Mesenchymal stem cell (in vitro differentiated cells and primary cell): ENCODE results near the gene HS6ST2.

Source experiments
- DNase-seq: peaks from one replicate; pipeline ENCODE4 v3.0.0-alpha.2; 2013
- H2AFZ ChIP-seq: one replicate; pipeline ENCODE4 v1.6.1; 2013; ENCODE audit warnings: low read depth, mild to moderate bottlenecking, control low read depth, inconsistent platforms, low read length, moderate library complexity
- H2AK5ac ChIP-seq: 2 replicates; pipeline ENCODE4 v1.6.1; 2013; ENCODE audit warnings: low read length, moderate library complexity, mild to moderate bottlenecking, inconsistent platforms; ENCODE audit not compliant: severe bottlenecking
- H2BK120ac ChIP-seq: one replicate; pipeline ENCODE4 v1.6.1; 2013; ENCODE audit warnings: low read depth, mild to moderate bottlenecking, inconsistent platforms, low read length, moderate library complexity
- H2BK12ac ChIP-seq, 2 experiments: one replicate each; pipeline ENCODE4 v1.6.1; 2013; ENCODE audit warnings: inconsistent platforms in 2 of 2, low read length in 2 of 2, mild to moderate bottlenecking in 2 of 2, moderate library complexity in 2 of 2, control low read depth in 1 of 2
- H2BK15ac ChIP-seq: one replicate; pipeline ENCODE4 v1.6.1; 2013; ENCODE audit warnings: mild to moderate bottlenecking, low read depth, inconsistent platforms; ENCODE audit not compliant: poor library complexity, severe bottlenecking
- H2BK5ac ChIP-seq: 2 replicates; pipeline ENCODE4 v1.6.1; 2013; ENCODE audit warnings: low read depth, mild to moderate bottlenecking, low read length, control low read depth, inconsistent platforms; ENCODE audit not compliant: poor library complexity, severe bottlenecking
- H3K14ac ChIP-seq, 2 experiments: one replicate each; pipeline ENCODE4 v1.6.1; 2013; ENCODE audit warnings: inconsistent platforms in 2 of 2, low read length in 2 of 2, control low read depth in 1 of 2, mild to moderate bottlenecking in 1 of 2, moderate library complexity in 1 of 2
- H3K18ac ChIP-seq, 2 experiments: one replicate each; pipeline ENCODE4 v1.6.1; 2013; ENCODE audit warnings: inconsistent platforms in 2 of 2, low read length in 2 of 2, control low read depth in 1 of 2, low read depth in 1 of 2, mild to moderate bottlenecking in 1 of 2
- H3K23ac ChIP-seq, 2 experiments: one replicate each; pipeline ENCODE4 v1.6.1; 2013; ENCODE audit warnings: inconsistent platforms in 2 of 2, low read length in 2 of 2, mild to moderate bottlenecking in 2 of 2, moderate library complexity in 2 of 2, control low read depth in 1 of 2
- H3K27ac ChIP-seq: 2 replicates; pipeline ENCODE4 v1.5.1; 2013; ENCODE audit warnings: mild to moderate bottlenecking, moderate library complexity, low read length, control low read depth, inconsistent platforms; ENCODE audit not compliant: poor library complexity, severe bottlenecking
- H3K27me3 ChIP-seq, 2 experiments: 2 replicates each; pipeline versions ENCODE4 v1.6.1 to v1.7.0; 2013; ENCODE audit warnings: low read length in 2 of 2, mild to moderate bottlenecking in 2 of 2, moderate library complexity in 2 of 2, control low read depth in 1 of 2, inconsistent platforms in 1 of 2; ENCODE audit not compliant: control insufficient read depth in 1 of 2, insufficient read depth in 1 of 2
- H3K36me3 ChIP-seq, 2 experiments: 2 replicates each; pipeline versions ENCODE4 v1.6.1 to v1.7.0; 2013; ENCODE audit warnings: low read length in 2 of 2, control low read depth in 1 of 2, inconsistent platforms in 1 of 2, low read depth in 1 of 2, mild to moderate bottlenecking in 1 of 2; ENCODE audit not compliant: insufficient read depth in 2 of 2, control insufficient read depth in 1 of 2
- H3K4ac ChIP-seq, 2 experiments: one replicate each; pipeline ENCODE4 v1.6.1; 2013; ENCODE audit warnings: inconsistent platforms in 2 of 2, low read length in 2 of 2, mild to moderate bottlenecking in 2 of 2, moderate library complexity in 2 of 2, control low read depth in 1 of 2, low read depth in 1 of 2
- H3K4me1 ChIP-seq: 2 replicates; pipeline ENCODE4 v1.6.1; 2013; ENCODE audit warnings: low read depth, low read length, control low read depth; ENCODE audit not compliant: control insufficient read depth, insufficient read depth
- H3K4me2 ChIP-seq: 2 replicates; pipeline ENCODE4 v1.6.1; 2013; ENCODE audit warnings: low read length, mild to moderate bottlenecking, inconsistent platforms; ENCODE audit not compliant: poor library complexity, severe bottlenecking
- H3K4me3 ChIP-seq, 2 experiments: 2 replicates each; pipeline versions ENCODE4 v1.5.1 to v1.7.0; 2013; ENCODE audit warnings: low read length in 2 of 2, mild to moderate bottlenecking in 2 of 2, control low read depth in 1 of 2, low read depth in 1 of 2; ENCODE audit not compliant: insufficient read depth in 1 of 2
- H3K79me1 ChIP-seq: replicated peaks from 2 replicates; pipeline ENCODE4 v1.6.1; 2013; ENCODE audit warnings: mild to moderate bottlenecking, control low read depth, low read length, inconsistent platforms; ENCODE audit not compliant: poor library complexity, severe bottlenecking
- H3K9ac ChIP-seq: 2 replicates; pipeline ENCODE4 v1.7.0; 2013; ENCODE audit warnings: mild to moderate bottlenecking, low read length, moderate library complexity
- H3K9me3 ChIP-seq: 2 replicates; pipeline ENCODE4 v1.7.0; 2013; ENCODE audit warnings: mild to moderate bottlenecking, low read length; ENCODE audit not compliant: control insufficient read depth
- H4K8ac ChIP-seq: one replicate; pipeline ENCODE4 v1.6.1; 2013; ENCODE audit warnings: inconsistent platforms, mild to moderate bottlenecking, low read length, moderate library complexity
- H4K91ac ChIP-seq: one replicate; pipeline ENCODE4 v1.6.1; 2013; ENCODE audit warnings: mild to moderate bottlenecking, low read length, inconsistent platforms
- WGBS: methylation state at CpG from one replicate; pipeline ENCODE4 v1.1.7; 2013; ENCODE audit warnings: mixed read lengths; 5-methylcytosine and 5-hydroxymethylcytosine counted together

The HS6ST2 gene

DNA sequence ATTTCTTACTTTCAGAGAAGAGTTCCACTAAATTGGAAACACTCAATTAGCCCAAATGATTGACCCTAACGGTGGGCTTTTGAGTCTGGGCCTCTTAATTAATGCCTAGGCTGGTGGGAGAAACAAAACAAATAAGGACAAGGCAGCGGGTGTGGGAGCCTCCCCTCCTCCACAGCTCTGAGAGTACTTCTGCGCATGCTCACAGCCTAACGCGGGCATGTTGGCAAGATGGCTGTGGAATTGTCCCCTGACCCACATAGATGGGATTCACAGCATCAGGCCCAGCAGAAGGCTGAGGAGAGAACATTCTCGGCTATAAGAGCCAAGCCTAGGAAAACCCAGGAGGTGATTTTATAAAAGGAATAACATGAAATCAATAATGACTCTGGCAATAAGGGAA lies 230.1 kb downstream of the HS6ST2 start:
- no peak overlapping the region for H3K14ac ChIP-seq
- H2AFZ ChIP-seq = no peak overlapping the region
- no peak overlapping the region for H3K23ac ChIP-seq
- H4K8ac ChIP-seq = no peak overlapping the region
- 81% methylated on average over 6 of the region's 6 CpGs for WGBS
- no peak overlapping the region for H3K4ac ChIP-seq
- no peak overlapping the region for H2BK120ac ChIP-seq
- H3K36me3 ChIP-seq = no peaks in the 10 kb centered on the region
- H4K91ac ChIP-seq = no peak overlapping the region
- H3K9ac ChIP-seq = no peak overlapping the region
- peaks cover 0 to 33% of the 10 kb centered on the region in 2 experiments for H3K27me3 ChIP-seq
- no peak for DNase-seq
- no peaks in the 10 kb centered on the region for H3K4me1 ChIP-seq
- H3K27ac ChIP-seq = no peak overlapping the region
- H3K4me3 ChIP-seq = no peak overlapping the region
- H2BK15ac ChIP-seq = no peak overlapping the region
- no peaks in the 10 kb centered on the region for H3K79me1 ChIP-seq
- H3K18ac ChIP-seq = no peak overlapping the region
- no peak overlapping the region for H2BK5ac ChIP-seq
- H3K4me2 ChIP-seq = no peak overlapping the region
- no peak overlapping the region for H2BK12ac ChIP-seq
- peaks cover 6% of the 10 kb centered on the region for H3K9me3 ChIP-seq
- no peak overlapping the region for H2AK5ac ChIP-seq

DNA sequence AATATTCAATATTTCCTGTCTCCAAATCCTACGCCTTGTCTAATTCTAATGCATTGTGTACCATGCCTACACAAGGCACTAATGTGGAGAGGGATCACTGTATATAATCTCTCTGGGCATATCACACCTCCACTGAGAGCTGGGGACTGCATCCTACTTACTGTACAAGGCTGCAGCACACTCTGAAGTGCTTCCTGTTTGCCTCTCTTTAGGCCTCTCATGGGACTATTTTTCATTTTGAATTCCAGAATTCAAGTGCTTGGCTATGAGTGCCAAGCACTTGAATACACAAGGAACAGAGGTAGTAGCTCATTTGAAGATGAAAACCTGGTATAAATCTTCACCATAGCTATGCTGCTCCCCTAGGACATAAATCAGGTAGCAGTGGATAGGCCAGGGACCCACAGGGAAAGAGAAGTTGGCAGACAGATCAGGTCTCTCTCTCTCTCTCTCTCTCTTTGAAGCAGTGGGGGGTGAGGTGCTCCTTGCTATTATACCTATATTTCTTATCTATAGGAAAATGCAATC lies 239.9 kb downstream of the HS6ST2 start:
- Histone ChIP-seq H2BK5ac (no peak overlapping the region), H4K8ac (no peak overlapping the region), H3K14ac (no peak overlapping the region), H3K4me3 (no peak overlapping the region), H2AK5ac (no peak overlapping the region), H3K27ac (no peak overlapping the region), H2AFZ (no peak overlapping the region), H3K27me3 (peaks cover 0 to 43% of the 10 kb centered on the region in 2 experiments), H3K23ac (no peak overlapping the region), H4K91ac (no peak overlapping the region), H3K79me1 (no peaks in the 10 kb centered on the region), H3K36me3 (no peaks in the 10 kb centered on the region), H2BK12ac (no peak overlapping the region), H3K9ac (no peak overlapping the region), H3K4ac (no peak overlapping the region), H2BK120ac (no peak overlapping the region), H3K18ac (no peak overlapping the region), H2BK15ac (no peak overlapping the region), H3K4me1 (no peaks in the 10 kb centered on the region), H3K4me2 (no peak overlapping the region), H3K9me3 (peaks cover 17% of the 10 kb centered on the region)
- DNase-seq = no peak
- 78% methylated on average over 1 of the region's 1 CpG for WGBS

DNA sequence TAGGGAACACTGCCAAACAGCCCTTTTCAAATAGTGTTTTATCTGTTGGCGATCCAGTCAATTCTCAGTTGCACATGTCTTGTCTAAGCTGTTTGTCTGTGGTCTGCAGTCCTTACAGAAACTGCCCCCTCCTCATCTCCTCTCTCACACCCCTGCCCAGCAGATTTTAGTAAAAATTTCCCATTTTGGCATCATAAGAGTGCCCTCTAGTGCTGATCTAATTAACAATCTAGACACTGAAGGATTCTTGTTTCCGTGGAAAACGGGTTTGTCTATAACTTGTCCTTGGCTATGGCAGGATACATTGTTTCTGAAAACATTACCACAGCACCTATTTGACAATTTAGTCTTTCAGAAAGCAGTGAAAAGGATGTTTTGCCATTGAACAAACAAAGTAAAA lies 242.4 kb downstream of the HS6ST2 start:
- peak; percentile 5 for DNase-seq
- no peak overlapping the region for H3K4ac ChIP-seq
- H3K9me3 ChIP-seq = peaks cover 14% of the 10 kb centered on the region
- no peaks in the 10 kb centered on the region for H3K4me1 ChIP-seq
- no peak overlapping the region for H3K14ac ChIP-seq
- no peak overlapping the region for H3K4me3 ChIP-seq
- H3K9ac ChIP-seq = no peak overlapping the region
- WGBS = 80% methylated on average over 1 of the region's 3 CpGs
- no peak overlapping the region for H3K23ac ChIP-seq
- H2BK120ac ChIP-seq = no peak overlapping the region
- no peak overlapping the region for H2AK5ac ChIP-seq
- H4K91ac ChIP-seq = no peak overlapping the region
- H3K4me2 ChIP-seq = no peak overlapping the region
- H2BK5ac ChIP-seq = no peak overlapping the region
- no peak overlapping the region for H3K27ac ChIP-seq
- H3K79me1 ChIP-seq = no peaks in the 10 kb centered on the region
- H3K18ac ChIP-seq = no peak overlapping the region
- H3K27me3 ChIP-seq = peaks cover 0 to 56% of the 10 kb centered on the region in 2 experiments
- no peak overlapping the region for H4K8ac ChIP-seq
- no peak overlapping the region for H2BK12ac ChIP-seq
- H3K36me3 ChIP-seq = no peaks in the 10 kb centered on the region
- no peak overlapping the region for H2BK15ac ChIP-seq
- no peak overlapping the region for H2AFZ ChIP-seq

DNA sequence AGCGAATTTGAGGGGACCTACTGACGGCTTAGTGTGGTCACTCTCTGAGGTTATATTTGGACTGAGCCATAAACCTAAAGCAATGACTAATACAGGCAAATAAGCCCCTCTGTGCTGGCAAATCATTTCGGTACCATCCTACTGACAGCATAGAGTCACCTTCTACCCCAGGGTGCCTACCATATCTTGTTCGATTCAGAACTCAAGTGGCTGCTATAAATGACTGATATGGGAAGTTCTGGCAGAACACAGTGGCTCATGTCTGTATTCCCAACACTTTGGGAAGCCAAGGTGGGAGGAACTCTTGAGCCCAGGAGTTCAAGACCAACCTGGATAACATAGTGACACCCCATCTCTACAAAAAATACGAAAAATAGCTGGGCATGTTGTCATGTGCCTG lies 243.5 kb downstream of the HS6ST2 start:
- Histone ChIP-seq H3K9me3 (peaks cover 8% of the 10 kb centered on the region), H3K4me2 (no peak overlapping the region), H3K14ac (no peak overlapping the region), H3K27ac (no peak overlapping the region), H3K27me3 (peaks cover 0 to 55% of the 10 kb centered on the region in 2 experiments), H3K4ac (no peak overlapping the region), H3K4me3 (no peak overlapping the region), H4K91ac (no peak overlapping the region), H3K23ac (no peak overlapping the region), H2AFZ (no peak overlapping the region), H2BK15ac (no peak overlapping the region), H4K8ac (no peak overlapping the region), H2AK5ac (no peak overlapping the region), H3K18ac (no peak overlapping the region), H3K36me3 (no peaks in the 10 kb centered on the region), H3K79me1 (no peaks in the 10 kb centered on the region), H2BK5ac (no peak overlapping the region), H3K4me1 (no peaks in the 10 kb centered on the region), H3K9ac (no peak overlapping the region), H2BK120ac (no peak overlapping the region), H2BK12ac (no peak overlapping the region)
- no peak for DNase-seq
- WGBS = 93% methylated on average over 4 of the region's 5 CpGs
